ENCODE measurements around the gene MLYCD.

GRCh38 chr16:83968306-83968851 lies 69.5 kb downstream of the MLYCD start:
- TF ChIP-seq, protein P1, sequence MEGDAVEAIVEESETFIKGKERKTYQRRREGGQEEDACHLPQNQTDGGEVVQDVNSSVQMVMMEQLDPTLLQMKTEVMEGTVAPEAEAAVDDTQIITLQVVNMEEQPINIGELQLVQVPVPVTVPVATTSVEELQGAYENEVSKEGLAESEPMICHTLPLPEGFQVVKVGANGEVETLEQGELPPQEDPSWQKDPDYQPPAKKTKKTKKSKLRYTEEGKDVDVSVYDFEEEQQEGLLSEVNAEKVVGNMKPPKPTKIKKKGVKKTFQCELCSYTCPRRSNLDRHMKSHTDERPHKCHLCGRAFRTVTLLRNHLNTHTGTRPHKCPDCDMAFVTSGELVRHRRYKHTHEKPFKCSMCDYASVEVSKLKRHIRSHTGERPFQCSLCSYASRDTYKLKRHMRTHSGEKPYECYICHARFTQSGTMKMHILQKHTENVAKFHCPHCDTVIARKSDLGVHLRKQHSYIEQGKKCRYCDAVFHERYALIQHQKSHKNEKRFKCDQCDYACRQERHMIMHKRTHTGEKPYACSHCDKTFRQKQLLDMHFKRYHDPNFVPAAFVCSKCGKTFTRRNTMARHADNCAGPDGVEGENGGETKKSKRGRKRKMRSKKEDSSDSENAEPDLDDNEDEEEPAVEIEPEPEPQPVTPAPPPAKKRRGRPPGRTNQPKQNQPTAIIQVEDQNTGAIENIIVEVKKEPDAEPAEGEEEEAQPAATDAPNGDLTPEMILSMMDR (optimal IDR thresholded peaks at IDR 0.05 in 1 of 3, IDR thresholded peaks at IDR 0.05 in 1 of 3, conservative IDR thresholded peaks at IDR 0.05 in 1 of 3; ENCODE audit: extremely low read depth in 1 of 3, insufficient read depth in 2 of 3, low read length in 3 of 3): no peak
- TF ChIP-seq EZH2 (IDR thresholded peaks at IDR 0.05; ENCODE audit: low read length): no peak
